Natural killer cell (primary cell): ENCODE data around the gene CLVS2. TPM values are rescaled to one million over a fixed set of nuclear protein-coding genes. Genes with fewer than 3 reads are reported as not detected.

Experiments
- ATAC-seq, 3 donors: fragments of 150-1000 bp in 2 of 3; fragments of 200-7000 bp in 1 of 3; cut with Tn5 transposase; 1 replicate in 1 of 3; 2 replicates in 2 of 3; pipeline ENCODE4 v1.10.0; 2021; ENCODE audit warnings: mild to moderate bottlenecking in 2 of 3, moderate library complexity in 2 of 3
- DNase-seq, 2 donors: peaks; one replicate each; pipeline versions ENCODE4 v3.0.0 to v3.0.0-alpha.2; 2013 to 2021; ENCODE audit warnings: mixed read lengths in 1 of 2
- H3K27ac ChIP-seq: one replicate; pipeline ENCODE4 v1.5.1; 2013; ENCODE audit warnings: mild to moderate bottlenecking, low read length
- H3K27me3 ChIP-seq: one replicate; pipeline ENCODE4 v1.6.1; 2013; ENCODE audit warnings: low read length; ENCODE audit not compliant: control insufficient read depth, insufficient read depth
- H3K36me3 ChIP-seq: one replicate; pipeline ENCODE4 v1.6.1; 2013; ENCODE audit warnings: low read length; ENCODE audit not compliant: control insufficient read depth, insufficient read depth
- H3K4me1 ChIP-seq: one replicate; pipeline ENCODE4 v1.6.1; 2013; ENCODE audit warnings: low read length; ENCODE audit not compliant: control insufficient read depth, insufficient read depth
- H3K4me3 ChIP-seq: one replicate; pipeline ENCODE4 v1.5.1; 2013; ENCODE audit warnings: low read length
- H3K9me3 ChIP-seq: one replicate; pipeline ENCODE4 v1.6.1; 2013; ENCODE audit warnings: low read length; ENCODE audit not compliant: control insufficient read depth, insufficient read depth
- H3K27ac Mint-ChIP-seq, 2 donors: one replicate each; pipeline ENCODE4 v1.8.0; 2022; ENCODE audit warnings: mild to moderate bottlenecking in 2 of 2, mixed read lengths in 2 of 2, moderate library complexity in 1 of 2
- H3K27me3 Mint-ChIP-seq, 2 donors: one replicate each; pipeline ENCODE4 v1.8.0; 2022; ENCODE audit warnings: low read depth in 2 of 2, mixed read lengths in 2 of 2
- H3K36me3 Mint-ChIP-seq: one replicate; pipeline ENCODE4 v1.8.0; 2022; ENCODE audit warnings: mixed read lengths
- H3K4me1 Mint-ChIP-seq, 2 donors: one replicate each; pipeline ENCODE4 v1.8.0; 2022; ENCODE audit warnings: mixed read lengths in 2 of 2
- H3K4me3 Mint-ChIP-seq: one replicate; pipeline ENCODE4 v1.8.0; 2022; ENCODE audit warnings: mild to moderate bottlenecking, moderate library complexity, mixed read lengths
- H3K9me3 Mint-ChIP-seq, 2 donors: one replicate each; pipeline ENCODE4 v1.8.0; 2022; ENCODE audit warnings: mixed read lengths in 2 of 2
- CTCF ChIP-seq: fragments of 200-600 bp; IDR thresholded peaks from one replicate; pipeline ENCODE4 v1.8.0; 2022; ENCODE audit warnings: antibody characterized with exemption
- WGBS: methylation state at CpG from one replicate; pipeline ENCODE4 v1.1.7; 2013; ENCODE audit warnings: missing lambda C conversion rate; ENCODE audit not compliant: insufficient coverage; 5-methylcytosine and 5-hydroxymethylcytosine counted together
- intact Hi-C: fragments of 100-400 bp; cut with micrococcal nuclease; formaldehyde crosslinking; loops from one replicate; pipeline ENCODE4 v1.14.2; 2022
- total RNA-seq, 4 donors: library from RNA; stranded (reverse); fragments of 120-200 nt in 1 of 4; gene quantifications; one replicate each; pipeline versions ENCODE4 v1.2.3 to v1.2.4, GENCODE V29; 2013 to 2022

CLVS2 gene
- total RNA-seq, 3 donors from 2014 or later (not counting 1 experiment from before 2014, with no cell fraction given): not detected

GRCh38 chr6:122956376-122956775 is 39.7 kb upstream of the CLVS2 start:
- 83% methylated on average over 2 of the region's 2 CpGs for WGBS
- DNase-seq (no peak), ATAC-seq (no peak)
- no peaks in the 10 kb centered on the region for H3K9me3 ChIP-seq
- Mint-ChIP-seq H3K4me3 (no peak overlapping the region), H3K27ac (no peak overlapping the region), H3K36me3 (peaks cover 23% of the 10 kb centered on the region), H3K27me3 (no peaks in the 10 kb centered on the region), H3K9me3 (peaks cover 10 to 25% of the 10 kb centered on the region in 2 donors), H3K4me1 (no peaks in the 10 kb centered on the region)
- no peaks in the 10 kb centered on the region for H3K4me1 ChIP-seq
- H3K36me3 ChIP-seq: no peaks in the 10 kb centered on the region
- TF ChIP-seq CTCF: no peak
- H3K4me3 ChIP-seq: no peak overlapping the region
- intact Hi-C loops: no loop called here
- H3K27ac ChIP-seq: no peak overlapping the region
- no peaks in the 10 kb centered on the region for H3K27me3 ChIP-seq

DNA sequence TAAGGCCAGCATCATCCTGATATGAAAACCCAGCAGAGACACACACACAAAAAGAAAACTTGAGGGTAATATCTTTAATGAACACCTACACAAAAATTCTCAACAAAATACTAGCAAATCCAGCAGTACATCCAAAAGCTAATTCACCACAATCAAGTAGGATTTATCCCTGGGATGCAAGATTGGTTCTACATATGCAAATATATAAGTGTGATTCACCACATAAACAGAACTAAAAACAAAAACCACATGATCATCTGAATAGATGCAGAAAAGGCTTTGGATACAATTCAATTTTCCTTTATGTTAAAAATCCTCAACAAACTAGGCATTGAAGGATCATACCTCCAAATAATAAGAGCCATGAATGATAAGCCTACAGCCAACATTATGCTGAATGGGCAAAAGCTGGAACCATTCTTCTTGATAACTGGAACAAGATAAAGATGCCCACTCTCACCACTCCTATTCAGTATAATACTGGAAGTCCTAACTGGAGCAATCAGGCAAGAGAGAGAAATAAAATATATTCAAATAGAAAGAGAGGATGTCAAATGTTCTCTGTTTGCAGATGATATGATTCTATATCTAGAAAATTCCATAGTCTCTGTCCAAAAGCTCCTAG is 33.9 kb upstream of the CLVS2 start:
- ATAC-seq (no peak), DNase-seq (no peak)
- no peaks in the 10 kb centered on the region for H3K27me3 Mint-ChIP-seq
- no peaks in the 10 kb centered on the region for H3K4me1 Mint-ChIP-seq
- Histone ChIP-seq H3K9me3 (no peaks in the 10 kb centered on the region), H3K27me3 (no peaks in the 10 kb centered on the region), H3K27ac (no peak overlapping the region), H3K4me1 (no peaks in the 10 kb centered on the region), H3K36me3 (no peaks in the 10 kb centered on the region), H3K4me3 (no peak overlapping the region)
- peaks cover 8% of the 10 kb centered on the region for H3K36me3 Mint-ChIP-seq
- no peak for TF ChIP-seq CTCF
- H3K4me3 Mint-ChIP-seq: no peak overlapping the region
- H3K27ac Mint-ChIP-seq: no peak overlapping the region
- peaks cover 11 to 25% of the 10 kb centered on the region in 2 donors for H3K9me3 Mint-ChIP-seq
- intact Hi-C loops: no loop called here

GRCh38 chr6:122969999-122970533 is 26.0 kb upstream of the CLVS2 start:
- no peak for TF ChIP-seq CTCF
- Mint-ChIP-seq H3K4me3 (no peak overlapping the region), H3K27ac (no peak overlapping the region), H3K27me3 (no peaks in the 10 kb centered on the region), H3K9me3 (peaks cover 2 to 3% of the 10 kb centered on the region in 2 donors), H3K4me1 (no peaks in the 10 kb centered on the region), H3K36me3 (no peaks in the 10 kb centered on the region)
- Histone ChIP-seq H3K4me1 (no peaks in the 10 kb centered on the region), H3K27me3 (no peaks in the 10 kb centered on the region), H3K4me3 (no peak overlapping the region), H3K36me3 (no peaks in the 10 kb centered on the region), H3K27ac (no peak overlapping the region), H3K9me3 (no peaks in the 10 kb centered on the region)
- 67% methylated on average over 1 of the region's 1 CpG for WGBS
- DNase-seq (no peak), ATAC-seq (no peak)
- intact Hi-C loops: no loop called here

GRCh38 chr6:122977180-122977579 is 18.9 kb upstream of the CLVS2 start:
- Histone ChIP-seq H3K9me3 (no peaks in the 10 kb centered on the region), H3K36me3 (no peaks in the 10 kb centered on the region), H3K27me3 (no peaks in the 10 kb centered on the region), H3K4me3 (no peak overlapping the region), H3K4me1 (no peaks in the 10 kb centered on the region), H3K27ac (no peak overlapping the region)
- H3K27me3 Mint-ChIP-seq: no peaks in the 10 kb centered on the region
- intact Hi-C loops: no loop called here
- H3K27ac Mint-ChIP-seq: no peak overlapping the region
- H3K9me3 Mint-ChIP-seq: peaks cover 0 to 7% of the 10 kb centered on the region in 2 donors
- DNase-seq: no peak
- 89% methylated on average over 4 of the region's 4 CpGs for WGBS
- no peak overlapping the region for H3K4me3 Mint-ChIP-seq
- TF ChIP-seq CTCF: no peak
- H3K36me3 Mint-ChIP-seq: no peaks in the 10 kb centered on the region
- no peaks in the 10 kb centered on the region for H3K4me1 Mint-ChIP-seq
- ATAC-seq: no peak
